DMS53 (cell line): ENCODE results near the gene BRF1.
A peak's percentile ranks its signal among the peaks of the same experiment; 100 is the strongest.
"Not testable (repeated sequence)": the region's sequence is repeated elsewhere in the genome, so short reads cannot be mapped to it uniquely, and the experiment has no call there.

Source experiments
- DNase-seq: peaks from one replicate; lab custom pipeline; 2025; lab: John Stamatoyannopoulos, UW

Gene BRF1

DNA sequence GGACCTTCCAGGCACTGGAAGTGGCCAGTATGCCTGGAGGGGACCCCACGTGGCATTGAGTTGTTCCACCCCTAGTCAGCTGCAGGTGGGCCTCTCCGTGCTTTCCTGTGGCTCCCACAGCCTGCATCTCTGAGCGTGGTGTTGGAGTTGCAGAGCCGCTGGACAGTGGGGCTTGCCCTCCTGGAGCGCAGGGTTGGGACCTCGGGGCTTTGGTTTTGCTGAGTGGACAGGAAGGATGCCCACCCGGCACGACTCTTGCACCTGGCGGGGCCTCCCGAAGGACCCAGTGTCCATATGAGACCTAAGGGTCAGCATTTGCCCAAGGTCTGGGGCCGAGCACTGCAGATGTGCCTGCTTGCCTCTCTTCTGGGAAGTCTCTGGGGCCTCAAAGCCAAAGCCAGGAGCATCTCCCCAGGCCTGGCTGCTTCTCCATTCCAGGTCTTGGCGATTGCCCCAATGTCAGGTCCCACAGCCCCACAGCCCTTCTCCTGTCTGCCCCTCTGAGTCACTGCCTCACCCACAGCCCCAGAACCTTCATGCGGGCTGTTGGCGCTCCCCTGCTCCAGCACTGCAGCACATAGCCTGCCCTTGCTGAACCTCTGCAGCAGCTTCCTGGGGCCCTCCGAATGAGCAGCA, 15.3 kb upstream of the BRF1 start:
- DNase-seq, result no peak

DNA sequence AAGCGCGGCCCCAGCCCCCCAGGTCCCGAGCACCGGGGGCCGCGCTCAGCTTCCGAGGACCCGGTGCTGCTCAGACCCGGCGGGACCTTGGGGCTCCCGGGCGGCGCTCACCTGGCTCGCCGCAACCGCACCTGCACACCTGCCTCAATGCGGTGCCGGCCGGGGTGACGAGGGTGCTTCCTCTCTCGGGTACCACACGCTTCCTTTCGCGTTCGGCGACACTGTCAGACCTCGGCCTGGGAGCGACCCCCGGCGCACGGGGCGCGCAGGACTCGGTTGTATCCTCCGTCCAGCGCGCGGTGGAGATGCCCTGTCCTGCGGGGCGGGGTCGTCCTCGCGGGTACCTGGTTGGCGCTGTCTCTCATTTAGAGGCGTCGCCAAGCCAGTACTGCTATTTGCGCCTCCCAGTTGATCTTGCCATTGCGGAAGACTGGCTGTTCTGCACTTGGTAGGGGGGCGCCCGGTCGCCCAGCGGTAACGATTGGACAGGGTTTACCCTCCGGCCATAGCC, 14.5 kb upstream of the BRF1 start:
- DNase-seq, result peak; percentile 62

DNA sequence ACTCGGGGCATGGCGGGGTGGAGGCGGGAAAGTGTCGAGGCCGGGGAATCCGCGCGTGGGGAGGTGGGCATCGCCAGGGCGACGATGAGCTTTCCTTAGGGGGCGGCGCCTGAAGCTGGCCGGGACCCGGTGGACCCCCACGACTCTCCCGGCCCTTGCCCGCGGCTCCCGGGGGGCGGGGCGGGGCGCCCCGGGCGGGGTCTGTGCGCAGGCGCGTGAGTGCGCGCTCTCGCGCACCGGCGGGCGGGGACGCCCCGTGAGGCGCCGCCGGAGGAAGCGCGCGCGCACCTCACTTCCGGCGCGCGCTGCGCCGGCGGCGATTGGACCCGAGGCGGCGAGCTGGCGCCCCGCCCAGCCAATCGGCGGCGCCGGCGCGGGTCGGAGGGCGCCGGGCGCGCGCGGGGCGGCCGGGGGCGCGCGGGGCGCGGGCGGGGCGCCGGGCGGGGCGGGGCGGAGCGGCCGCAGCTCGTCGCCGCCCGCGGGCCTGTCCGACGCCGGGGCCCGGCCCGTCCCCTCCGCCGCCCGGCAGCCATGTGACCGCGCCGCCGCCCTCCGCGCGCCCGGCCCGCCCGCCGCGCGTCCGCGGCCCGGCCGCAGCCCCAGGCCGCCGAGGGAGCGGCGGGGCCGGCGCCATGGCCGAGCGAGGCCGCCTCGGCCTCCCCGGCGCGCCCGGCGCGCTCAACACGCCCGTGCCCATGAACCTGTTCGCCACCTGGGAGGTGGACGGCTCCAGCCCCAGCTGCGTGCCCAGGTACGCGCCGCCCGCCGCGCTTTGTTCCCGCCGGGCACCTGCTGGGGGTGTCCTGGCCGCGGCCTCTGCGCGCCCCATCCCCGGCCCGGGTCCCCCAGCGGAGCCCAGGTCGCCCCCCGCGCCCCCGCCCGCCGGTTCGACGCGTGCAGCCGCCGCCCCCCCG, 13.7 kb upstream of the BRF1 start, which contains the start of gene PACS2:
PACS2 (plus strand) TSS at position 462 of the 914 bp plus-strand sequence; CDS start at position 633, 171 bp downstream.
- DNase-seq, result peak; percentile 94

DNA sequence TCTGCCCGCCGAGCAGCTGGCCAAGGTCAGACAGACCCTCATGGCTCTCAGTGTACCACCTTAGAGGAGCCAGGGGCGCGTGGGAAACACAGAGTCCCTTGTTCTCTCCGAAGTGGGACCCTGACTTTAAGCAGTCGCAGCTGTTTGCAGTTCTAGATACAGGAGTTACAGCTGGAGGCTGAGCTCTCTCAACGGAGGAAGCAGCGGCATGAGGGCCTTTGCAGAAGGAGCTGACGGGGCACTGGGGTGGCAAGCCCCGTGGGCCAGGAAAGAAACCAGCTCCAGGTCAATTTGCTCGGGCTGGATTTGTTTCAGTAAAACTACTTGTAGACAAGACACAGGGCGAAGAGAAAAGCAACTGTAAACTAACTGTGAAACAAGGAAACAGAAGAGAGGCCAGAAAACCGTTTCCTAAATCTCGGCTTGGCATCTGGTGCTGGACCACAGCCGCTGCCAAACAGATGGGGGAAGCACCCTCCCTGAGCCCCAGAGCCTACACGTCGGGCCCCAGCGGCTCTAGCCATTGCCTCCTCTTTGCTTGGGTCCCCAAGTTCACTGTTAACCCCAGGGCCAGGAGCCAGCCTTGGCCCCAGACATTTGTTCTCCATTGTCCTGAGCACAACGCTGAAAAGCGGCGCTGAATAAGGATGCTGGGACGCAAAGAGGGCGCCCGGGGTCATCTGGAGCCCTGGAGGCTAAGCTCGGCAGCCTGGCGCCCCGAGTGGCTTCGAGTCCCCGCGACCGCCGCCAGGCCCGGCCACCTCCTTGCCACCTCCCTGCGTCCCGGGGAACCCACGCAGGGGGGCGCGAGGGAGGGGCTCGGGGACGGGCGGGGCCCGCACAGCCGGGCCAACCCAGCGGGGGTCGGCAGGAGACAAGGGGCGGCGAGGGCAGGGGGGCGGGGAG, 12.8 kb upstream of the BRF1 start:
- DNase-seq, result peak; percentile 48

DNA sequence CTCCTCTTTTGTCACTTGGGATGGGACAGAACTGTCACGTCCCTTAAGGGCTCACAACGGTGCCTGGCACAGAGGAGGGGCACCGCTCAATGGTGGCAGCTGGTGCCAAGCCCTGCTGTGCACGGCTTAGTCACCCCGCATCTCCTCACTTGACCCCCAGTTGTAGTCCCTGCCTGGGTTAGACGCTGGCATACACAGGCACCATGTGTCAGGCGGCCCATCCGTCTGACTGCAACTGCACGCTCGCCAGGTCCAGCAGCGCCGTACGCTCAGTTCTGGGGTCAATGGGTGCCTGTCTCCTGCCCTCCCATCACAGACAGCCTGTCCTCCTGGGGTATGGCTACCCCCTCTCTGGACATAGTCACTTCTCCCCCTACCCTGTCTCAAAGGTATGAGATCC, 12.2 kb upstream of the BRF1 start:
- DNase-seq, result no peak

DNA sequence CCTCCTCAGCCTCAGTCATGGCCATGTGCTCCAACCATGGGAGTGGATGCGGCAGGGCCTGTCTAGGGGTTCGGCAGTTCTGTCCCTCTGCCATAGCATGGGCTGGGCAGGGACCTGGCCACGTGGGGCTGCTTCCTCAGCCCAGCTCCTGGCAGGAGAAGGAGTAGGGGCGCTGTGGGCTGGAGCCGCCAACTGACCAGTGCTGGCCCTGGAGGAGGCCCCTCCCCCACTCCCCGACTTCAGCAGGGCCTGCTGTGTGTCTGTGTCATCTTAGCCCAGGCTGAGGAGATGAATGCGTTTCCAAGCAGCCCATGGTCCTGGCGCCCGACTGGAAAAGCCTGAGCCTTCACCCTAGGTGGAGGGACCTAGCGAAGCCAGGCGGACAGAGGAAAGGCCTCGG, 11.0 kb upstream of the BRF1 start:
- no peak for DNase-seq

GRCh38 chr14:105309371-105309770, 8.6 kb upstream of the BRF1 start:
- DNase-seq, result no peak

- no peak for DNase-seq
Observed at GRCh38 chr14:105307052-105307727, 6.4 kb upstream of the BRF1 start.

DNA sequence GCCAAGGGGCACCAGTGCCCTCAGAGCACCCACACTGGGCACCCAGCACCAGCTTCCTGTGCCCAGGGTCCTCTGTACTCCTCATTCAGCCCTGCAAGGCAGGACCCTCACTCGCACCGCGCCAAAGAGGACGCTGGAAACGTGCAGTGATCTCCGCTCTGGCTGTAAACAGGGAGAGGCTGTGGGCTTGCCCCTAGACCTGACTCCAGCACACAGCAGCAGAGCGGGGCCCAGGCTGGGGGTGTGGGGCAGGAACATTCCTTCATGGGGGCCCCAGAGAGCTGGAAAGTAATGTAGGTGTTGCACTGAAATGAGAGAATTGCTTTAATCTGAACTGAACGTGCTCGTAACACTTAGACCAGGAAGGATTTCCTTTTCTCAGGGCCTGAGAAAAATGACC, 5.0 kb upstream of the BRF1 start:
- DNase-seq, result no peak

DNA sequence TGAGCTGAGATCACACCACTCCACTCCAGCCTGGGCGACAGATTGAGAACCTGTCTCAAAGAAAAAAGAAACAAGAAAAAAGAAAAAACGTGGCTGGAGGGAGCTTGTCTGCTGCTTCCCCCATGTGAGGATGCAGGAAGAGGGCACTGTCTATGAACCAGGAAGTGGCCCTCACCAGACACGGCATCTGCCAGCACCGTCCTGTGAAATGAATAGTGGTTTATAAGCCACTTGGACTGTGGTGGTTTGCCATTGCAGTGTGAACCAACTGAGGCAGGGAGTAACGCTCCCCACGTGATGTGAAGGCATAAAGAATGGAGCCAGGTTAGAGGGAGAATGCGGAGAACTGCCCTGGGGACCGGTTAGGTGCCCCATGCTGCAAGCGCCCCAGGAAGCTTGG, 4.5 kb upstream of the BRF1 start:
- DNase-seq, result no peak

DNA sequence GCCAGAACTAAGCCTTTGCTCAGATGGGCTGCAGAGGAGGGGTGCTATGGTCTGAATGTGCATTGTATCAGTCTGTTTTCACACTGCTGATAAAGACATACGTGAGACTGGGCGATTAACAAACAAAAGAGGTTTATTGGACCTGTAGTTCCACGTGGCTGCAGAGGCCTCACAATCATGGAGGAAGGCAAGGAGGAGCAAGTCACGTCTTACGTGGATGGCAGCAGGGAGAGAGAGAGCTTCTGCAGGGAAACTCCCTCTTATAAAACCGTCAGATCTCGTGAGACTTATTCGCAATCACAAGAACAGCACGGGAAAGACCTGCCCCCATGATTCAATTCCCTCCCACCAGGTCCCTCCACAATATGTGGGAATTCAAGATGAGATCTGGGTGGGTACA, 3.8 kb upstream of the BRF1 start:
- DNase-seq, result no peak

DNA sequence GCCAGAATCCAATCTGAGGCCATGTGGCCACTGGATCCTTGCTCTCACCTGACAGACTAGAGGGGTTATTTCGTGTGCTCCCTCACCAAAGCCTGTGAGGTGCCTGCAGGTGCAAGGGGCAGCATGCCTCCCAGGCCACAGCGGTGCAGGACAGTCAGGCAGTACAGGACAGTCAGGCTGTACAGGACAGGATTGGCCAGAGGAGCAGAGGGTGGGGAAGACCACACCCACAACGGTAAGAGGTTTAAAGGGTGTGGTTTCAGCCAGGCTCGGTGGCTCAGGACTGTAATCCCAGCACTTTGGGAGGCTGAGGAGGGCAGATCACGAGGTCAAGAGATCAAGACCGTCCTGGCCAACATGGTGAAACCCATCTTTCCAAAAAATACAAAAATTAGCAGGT, 3.1 kb upstream of the BRF1 start:
- DNase-seq, result no peak

GRCh38 chr14:105301915-105302249, 1.1 kb upstream of the BRF1 start:
- DNase-seq, result not testable (repeated sequence)

- peak; percentile 96 for DNase-seq
Observed at GRCh38 chr14:105301103-105301914, 508 bp upstream of the BRF1 start.

- DNase-seq, result peak; percentile 47
Observed at GRCh38 chr14:105299654-105300541, 903 bp downstream of the BRF1 start.

DNA sequence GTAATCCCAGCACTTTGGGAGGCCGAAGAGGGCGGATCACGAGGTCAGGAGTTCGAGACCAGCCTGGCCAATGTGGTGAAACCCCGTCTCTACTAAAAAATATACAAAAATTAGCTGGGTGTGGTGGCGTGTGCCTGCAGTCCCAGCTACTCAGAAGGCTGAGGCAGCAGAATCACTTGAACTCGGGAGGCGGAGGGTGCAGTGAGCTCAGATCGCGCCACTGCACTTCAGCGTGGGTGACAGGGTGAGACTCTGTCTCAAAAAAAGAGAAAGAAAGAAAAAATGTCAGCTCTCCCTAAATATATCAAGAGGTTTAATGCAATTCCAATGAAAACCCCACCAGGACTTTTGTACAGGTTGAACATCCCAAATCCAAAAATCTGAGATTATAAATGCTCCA, 3.5 kb downstream of the BRF1 start:
- DNase-seq, result not testable (repeated sequence)

- DNase-seq, result peak; percentile 24
Observed at GRCh38 chr14:105294142-105294597, 6.6 kb downstream of the BRF1 start.

DNA sequence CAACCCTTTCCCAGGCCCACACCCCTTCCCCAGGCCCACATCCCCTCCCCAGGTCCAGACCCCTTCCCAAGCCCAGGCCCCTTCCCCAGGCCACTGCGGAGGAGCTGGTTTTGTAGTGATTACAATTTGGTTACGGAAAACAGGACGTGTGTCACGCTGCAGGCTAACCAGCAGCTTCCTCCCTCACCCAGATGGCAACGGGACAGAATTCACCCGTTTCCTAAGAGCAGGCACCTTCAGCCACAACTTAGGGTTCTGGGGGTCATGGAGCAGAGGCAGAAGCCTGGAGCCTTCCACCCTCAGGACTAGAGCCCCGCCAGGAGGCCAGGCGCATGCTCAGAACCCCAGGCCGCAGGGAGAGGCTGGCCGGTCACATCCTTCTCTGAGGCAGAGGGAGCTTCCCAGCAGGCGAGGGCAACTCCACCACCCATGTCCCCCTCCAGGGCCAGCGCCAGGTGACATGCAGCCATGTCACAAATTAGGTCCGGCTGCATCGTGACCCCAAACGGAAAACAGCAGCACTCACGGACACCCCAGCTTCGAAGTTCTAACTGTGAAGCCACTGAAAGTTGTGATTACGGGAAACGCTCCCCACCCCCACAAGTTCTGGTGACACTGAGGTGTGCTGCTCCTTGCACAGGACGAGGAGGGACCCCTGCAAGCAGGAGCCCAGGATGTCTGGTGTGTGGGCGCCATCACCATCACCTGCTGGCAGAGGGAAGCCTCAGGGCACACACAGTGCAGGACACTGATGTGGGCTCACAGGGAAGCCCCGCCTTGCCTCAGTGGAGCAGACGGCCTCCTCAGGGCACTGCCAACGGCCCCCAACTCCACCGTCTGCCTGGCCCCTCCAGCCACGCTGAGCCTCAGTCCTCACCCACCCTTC, 7.7 kb downstream of the BRF1 start:
- DNase-seq, result no peak
